ENCODE measurements around the gene ALOXE3. TPM values are rescaled to one million over a fixed set of nuclear protein-coding genes. Genes with fewer than 3 reads are reported as not detected.
A peak's percentile ranks its signal among the peaks of the same experiment; 100 is the strongest.

ALOXE3 gene
- total and polyA plus RNA-seq, 2 donors from 2014 or later = not detected

DNA sequence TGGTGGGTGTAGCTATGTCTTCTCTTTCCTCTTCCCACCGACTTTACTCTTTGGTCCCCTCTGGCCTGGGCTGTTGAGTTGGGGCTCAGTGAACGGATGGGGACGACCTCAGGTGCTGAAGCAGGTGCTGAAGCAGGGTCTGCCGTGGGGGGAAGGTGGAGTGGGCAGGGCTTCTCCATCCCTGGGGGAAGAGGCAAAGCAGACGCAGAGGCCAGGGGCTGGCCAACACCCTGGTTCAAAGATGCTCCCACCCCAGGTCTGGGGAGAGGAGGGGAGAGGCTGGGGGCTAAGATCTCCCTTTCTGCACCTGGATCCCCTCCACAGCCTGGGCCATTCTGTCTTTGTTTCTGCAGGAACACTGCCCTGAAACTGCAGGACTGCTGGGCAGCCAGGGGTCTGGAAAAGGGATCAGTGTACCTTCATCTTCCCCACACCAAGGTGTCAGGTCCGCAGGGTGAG, 53.7 kb downstream of the ALOXE3 start:
- Histone ChIP-seq H3K36me3 (ENCODE audit: control insufficient read depth in 2 of 3, insufficient read depth in 3 of 3, low read length in 3 of 3) (no peaks in the 10 kb centered on the region), H3K4me1 (ENCODE audit: control insufficient read depth in 2 of 3, insufficient read depth in 2 of 3, low read depth in 1 of 3, low read length in 3 of 3) (peaks cover 0 to 3% (median 0%) of the 10 kb centered on the region in 3 donors), H3K9me3 (ENCODE audit: control insufficient read depth in 2 of 3, insufficient read depth in 1 of 3, low read length in 3 of 3) (no peaks in the 10 kb centered on the region), H3K27me3 (ENCODE audit: control insufficient read depth, insufficient read depth, low read length) (peaks cover 39% of the 10 kb centered on the region), H3K4me3 (ENCODE audit: low read length in 3 of 3) (no peak overlapping the region), H3K27ac (ENCODE audit: low read depth in 2 of 2, low read length in 2 of 2) (no peak overlapping the region), H3K9ac (ENCODE audit: low read length in 3 of 3) (no peak overlapping the region)
- FAIRE-seq (no peak), DNase-seq (peak in 1 of 5 donors; percentile 37)
- TF ChIP-seq, protein P1, sequence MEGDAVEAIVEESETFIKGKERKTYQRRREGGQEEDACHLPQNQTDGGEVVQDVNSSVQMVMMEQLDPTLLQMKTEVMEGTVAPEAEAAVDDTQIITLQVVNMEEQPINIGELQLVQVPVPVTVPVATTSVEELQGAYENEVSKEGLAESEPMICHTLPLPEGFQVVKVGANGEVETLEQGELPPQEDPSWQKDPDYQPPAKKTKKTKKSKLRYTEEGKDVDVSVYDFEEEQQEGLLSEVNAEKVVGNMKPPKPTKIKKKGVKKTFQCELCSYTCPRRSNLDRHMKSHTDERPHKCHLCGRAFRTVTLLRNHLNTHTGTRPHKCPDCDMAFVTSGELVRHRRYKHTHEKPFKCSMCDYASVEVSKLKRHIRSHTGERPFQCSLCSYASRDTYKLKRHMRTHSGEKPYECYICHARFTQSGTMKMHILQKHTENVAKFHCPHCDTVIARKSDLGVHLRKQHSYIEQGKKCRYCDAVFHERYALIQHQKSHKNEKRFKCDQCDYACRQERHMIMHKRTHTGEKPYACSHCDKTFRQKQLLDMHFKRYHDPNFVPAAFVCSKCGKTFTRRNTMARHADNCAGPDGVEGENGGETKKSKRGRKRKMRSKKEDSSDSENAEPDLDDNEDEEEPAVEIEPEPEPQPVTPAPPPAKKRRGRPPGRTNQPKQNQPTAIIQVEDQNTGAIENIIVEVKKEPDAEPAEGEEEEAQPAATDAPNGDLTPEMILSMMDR (IDR thresholded peaks at IDR 0.05; ENCODE audit: borderline replicate concordance, extremely low read depth, insufficient read depth) = no peak
- intact Hi-C loops (cut with DNase I) = no loop called here

DNA sequence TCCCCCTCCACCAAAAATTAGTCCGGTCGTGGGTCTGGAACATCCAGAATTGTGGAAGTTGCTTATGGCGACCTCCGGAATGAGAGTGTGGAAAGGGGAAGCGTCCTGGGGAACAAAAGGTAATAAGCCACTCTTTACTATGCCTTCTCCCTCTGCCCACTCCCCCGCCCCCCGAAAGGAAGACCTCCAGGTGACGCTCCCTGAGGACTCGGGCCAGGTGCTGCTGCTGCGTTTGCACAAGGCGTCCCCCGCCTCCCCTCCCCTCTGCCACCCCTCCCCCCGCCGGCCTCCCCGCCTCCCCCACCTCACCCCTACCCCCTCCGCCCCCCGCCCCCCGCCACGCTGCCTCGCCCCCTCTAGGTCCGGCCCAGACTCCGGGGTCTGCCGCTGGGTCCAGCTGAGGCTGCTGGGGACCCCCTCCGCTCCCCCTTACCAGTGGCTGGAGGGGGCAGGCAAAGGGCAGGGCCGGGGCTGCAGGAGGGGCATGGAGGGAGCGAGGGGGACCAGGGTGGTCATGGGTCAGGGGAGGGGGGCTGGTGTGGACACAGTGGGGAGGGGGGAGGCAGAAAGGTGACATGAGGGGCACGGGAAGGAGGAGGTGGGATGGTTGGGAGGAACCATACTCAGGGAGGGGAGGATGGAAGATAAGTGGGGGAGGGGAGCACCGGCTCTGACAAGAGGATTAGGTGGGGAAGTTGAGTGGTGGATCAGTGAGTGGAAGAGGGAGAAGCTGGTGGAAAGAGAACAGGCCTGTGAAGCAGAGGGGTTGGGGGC, 54.4 kb downstream of the ALOXE3 start:
- no peak overlapping the region for H3K4me3 ChIP-seq (ENCODE audit: low read length in 3 of 3)
- DNase-seq = peak in 1 of 5 donors; percentile 71
- intact Hi-C loops (cut with DNase I) = no loop called here
- peaks cover 45% of the 10 kb centered on the region for H3K27me3 ChIP-seq (ENCODE audit: control insufficient read depth, insufficient read depth, low read length)
- TF ChIP-seq, protein P1 (IDR thresholded peaks at IDR 0.05; ENCODE audit: borderline replicate concordance, extremely low read depth, insufficient read depth) = no peak
- H3K36me3 ChIP-seq (ENCODE audit: control insufficient read depth in 2 of 3, insufficient read depth in 3 of 3, low read length in 3 of 3) = no peaks in the 10 kb centered on the region
- H3K27ac ChIP-seq (ENCODE audit: low read depth in 2 of 2, low read length in 2 of 2) = no peak overlapping the region
- no peak overlapping the region for H3K9ac ChIP-seq (ENCODE audit: low read length in 3 of 3)
- H3K9me3 ChIP-seq (ENCODE audit: control insufficient read depth in 2 of 3, insufficient read depth in 1 of 3, low read length in 3 of 3) = no peaks in the 10 kb centered on the region
- H3K4me1 ChIP-seq (ENCODE audit: control insufficient read depth in 2 of 3, insufficient read depth in 2 of 3, low read depth in 1 of 3, low read length in 3 of 3) = no peaks in the 10 kb centered on the region
- FAIRE-seq = no peak

DNA sequence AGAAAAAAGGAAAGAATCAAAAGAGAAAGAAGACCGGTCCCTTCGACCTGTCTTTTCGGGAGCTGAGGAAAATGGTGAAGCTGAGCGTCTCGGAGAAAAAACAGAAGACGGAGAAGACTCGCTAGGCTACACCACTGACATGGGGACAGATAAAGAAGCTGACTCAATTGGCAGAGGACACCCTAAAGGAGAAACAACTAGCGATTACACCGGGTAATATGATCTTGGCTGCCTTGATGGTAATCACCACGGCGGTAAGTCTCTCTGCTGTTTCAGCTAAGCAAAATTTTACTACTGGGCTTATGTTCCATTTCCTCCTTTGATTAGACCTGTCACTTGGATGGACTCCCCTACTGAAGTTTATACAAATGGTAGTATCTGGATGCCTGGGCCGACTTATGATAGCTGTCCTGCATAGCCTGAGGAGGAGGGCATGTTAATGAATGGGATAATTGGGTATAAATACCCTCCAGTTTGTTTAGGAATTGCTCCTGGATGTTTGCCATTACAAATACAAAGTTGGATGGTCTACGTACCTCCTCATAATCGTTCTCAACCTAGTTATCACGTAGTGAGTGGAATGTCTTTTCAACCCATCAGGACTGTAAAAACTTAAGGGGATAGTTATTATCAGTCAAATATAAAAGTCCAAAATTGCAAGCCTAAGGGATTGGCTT, 55.4 kb downstream of the ALOXE3 start:
- no peak overlapping the region for H3K27ac ChIP-seq (ENCODE audit: low read depth in 2 of 2, low read length in 2 of 2)
- FAIRE-seq = no peak
- DNase-seq = peak in 1 of 5 donors; percentile 44
- TF ChIP-seq, protein P1 (IDR thresholded peaks at IDR 0.05; ENCODE audit: borderline replicate concordance, extremely low read depth, insufficient read depth) = no peak
- H3K9ac ChIP-seq (ENCODE audit: low read length in 3 of 3) = no peak overlapping the region
- H3K27me3 ChIP-seq (ENCODE audit: control insufficient read depth, insufficient read depth, low read length) = peaks cover 47% of the 10 kb centered on the region
- no peaks in the 10 kb centered on the region for H3K4me1 ChIP-seq (ENCODE audit: control insufficient read depth in 2 of 3, insufficient read depth in 2 of 3, low read depth in 1 of 3, low read length in 3 of 3)
- no peak overlapping the region for H3K4me3 ChIP-seq (ENCODE audit: low read length in 3 of 3)
- no peaks in the 10 kb centered on the region for H3K36me3 ChIP-seq (ENCODE audit: control insufficient read depth in 2 of 3, insufficient read depth in 3 of 3, low read length in 3 of 3)
- no peaks in the 10 kb centered on the region for H3K9me3 ChIP-seq (ENCODE audit: control insufficient read depth in 2 of 3, insufficient read depth in 1 of 3, low read length in 3 of 3)
- intact Hi-C loops (cut with DNase I) = no loop called here
